Testis (tissue), 3 donors: ENCODE results near the gene ST6GALNAC6. TPM values are rescaled to one million over a fixed set of nuclear protein-coding genes. Genes with fewer than 3 reads are reported as not detected.

ENCODE experiments used
- DNase-seq: peaks from one replicate; pipeline ENCODE4 v3.0.0-alpha.2; 2019
- H3K27ac ChIP-seq, 2 donors: fragments of 200-600 bp; sonication (generic); one replicate each; pipeline ENCODE4 v1.5.1; 2019
- H3K27me3 ChIP-seq: fragments of 200-600 bp; sonication (generic); one replicate; pipeline ENCODE4 v1.5.1; 2019
- H3K36me3 ChIP-seq: fragments of 200-600 bp; sonication (generic); one replicate; pipeline ENCODE4 v1.5.1; 2017; ENCODE audit warnings: low read depth; ENCODE audit errors: missing control alignments
- H3K4me1 ChIP-seq: fragments of 200-600 bp; sonication (generic); one replicate; pipeline ENCODE4 v1.5.1; 2019
- H3K4me3 ChIP-seq, 2 donors: fragments of 200-600 bp; sonication (generic); one replicate each; pipeline ENCODE4 v1.5.1; 2017 to 2019
- H3K9me3 ChIP-seq: fragments of 200-600 bp; sonication (generic); one replicate; pipeline ENCODE4 v1.5.1; 2017
- POLR2A ChIP-seq: fragments of 450-650 bp; IDR thresholded peaks from one replicate; pipeline ENCODE4 v1.6.1; 2017; ENCODE audit warnings: antibody characterized with exemption, mild to moderate bottlenecking, moderate library complexity
- WGBS, 2 donors: methylation state at CpG; one replicate each; pipeline ENCODE4 v1.1.5; 2018; 5-methylcytosine and 5-hydroxymethylcytosine counted together
- intact Hi-C: fragments of 100-400 bp; cut with DNase I; formaldehyde crosslinking; loops from one replicate; pipeline ENCODE4 v1.15.1; 2023; ENCODE audit warnings: low total_unique reads
- polyA plus RNA-seq: library from polyadenylated mRNA; stranded (reverse); fragments of 350-450 nt; fragmentation: Illumina TruSeq; extraction: RNeasy Lipid Tissue Mini Kit (QIAGEN cat#74804); gene quantifications from one replicate; pipeline ENCODE4 v1.2.3, GENCODE V29; 2014; ENCODE audit warnings: low read depth, low replicate concordance; ENCODE audit not compliant: insufficient read depth
- total RNA-seq, 2 donors: library from RNA; depleted of rRNA; stranded (reverse); fragments of >200 nt; gene quantifications; one replicate each; pipeline ENCODE4 v1.2.3, GENCODE V29; 2016
- TF ChIP-seq, protein P1 (sequence below), 3 experiments: fragments of 450-650 bp in 2 of 3; fragments of 200-600 bp in 1 of 3; sonication (generic) in 1 of 3; IDR thresholded peaks; one replicate each; pipeline ENCODE4 v1.5.1; 2016 to 2019; ENCODE audit warnings: antibody characterized with exemption in 3 of 3, mild to moderate bottlenecking in 2 of 3, moderate library complexity in 1 of 3

The ST6GALNAC6 gene
- total and polyA plus RNA-seq, 3 donors from 2014 or later, result 43.0 to 70.3 (median 46.3) TPM

DNA sequence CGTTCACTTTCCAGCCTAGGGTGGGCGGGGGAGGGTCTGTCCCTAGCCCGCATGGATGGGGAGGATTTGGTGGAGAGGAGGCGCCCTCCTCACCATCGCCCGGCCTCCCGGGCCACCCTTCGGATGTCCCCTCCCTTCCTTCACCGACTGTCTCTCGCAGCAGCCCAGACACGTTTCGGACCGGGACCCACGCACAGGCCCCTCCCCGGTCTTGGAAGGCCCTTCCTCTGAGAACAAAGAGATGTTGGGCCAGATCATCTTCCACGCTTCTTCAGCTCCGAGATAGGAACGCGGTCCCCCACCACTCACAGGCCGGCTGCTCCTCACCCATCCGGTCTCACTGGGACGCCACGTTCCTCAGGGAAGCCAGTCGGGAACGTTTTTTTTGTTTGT lies 38.9 kb upstream of the ST6GALNAC6 start:
- H3K36me3 ChIP-seq, result no peaks in the 10 kb centered on the region
- no peak for DNase-seq
- H3K4me1 ChIP-seq, result peaks cover 42% of the 10 kb centered on the region
- no peaks in the 10 kb centered on the region for H3K27me3 ChIP-seq
- peak overlapping the region; percentile 26 to 83 for H3K27ac ChIP-seq
- no peaks in the 10 kb centered on the region for H3K9me3 ChIP-seq
- TF ChIP-seq, protein P1, sequence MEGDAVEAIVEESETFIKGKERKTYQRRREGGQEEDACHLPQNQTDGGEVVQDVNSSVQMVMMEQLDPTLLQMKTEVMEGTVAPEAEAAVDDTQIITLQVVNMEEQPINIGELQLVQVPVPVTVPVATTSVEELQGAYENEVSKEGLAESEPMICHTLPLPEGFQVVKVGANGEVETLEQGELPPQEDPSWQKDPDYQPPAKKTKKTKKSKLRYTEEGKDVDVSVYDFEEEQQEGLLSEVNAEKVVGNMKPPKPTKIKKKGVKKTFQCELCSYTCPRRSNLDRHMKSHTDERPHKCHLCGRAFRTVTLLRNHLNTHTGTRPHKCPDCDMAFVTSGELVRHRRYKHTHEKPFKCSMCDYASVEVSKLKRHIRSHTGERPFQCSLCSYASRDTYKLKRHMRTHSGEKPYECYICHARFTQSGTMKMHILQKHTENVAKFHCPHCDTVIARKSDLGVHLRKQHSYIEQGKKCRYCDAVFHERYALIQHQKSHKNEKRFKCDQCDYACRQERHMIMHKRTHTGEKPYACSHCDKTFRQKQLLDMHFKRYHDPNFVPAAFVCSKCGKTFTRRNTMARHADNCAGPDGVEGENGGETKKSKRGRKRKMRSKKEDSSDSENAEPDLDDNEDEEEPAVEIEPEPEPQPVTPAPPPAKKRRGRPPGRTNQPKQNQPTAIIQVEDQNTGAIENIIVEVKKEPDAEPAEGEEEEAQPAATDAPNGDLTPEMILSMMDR (IDR thresholded peaks at IDR 0.05), result no peak
- TF ChIP-seq POLR2A, result no peak
- 14 to 23% methylated on average over 24 to 25 of the region's 25 CpGs for WGBS, 2 donors
- peak overlapping the region; percentile 66 to 76 for H3K4me3 ChIP-seq
- intact Hi-C loops, result no loop called here

DNA sequence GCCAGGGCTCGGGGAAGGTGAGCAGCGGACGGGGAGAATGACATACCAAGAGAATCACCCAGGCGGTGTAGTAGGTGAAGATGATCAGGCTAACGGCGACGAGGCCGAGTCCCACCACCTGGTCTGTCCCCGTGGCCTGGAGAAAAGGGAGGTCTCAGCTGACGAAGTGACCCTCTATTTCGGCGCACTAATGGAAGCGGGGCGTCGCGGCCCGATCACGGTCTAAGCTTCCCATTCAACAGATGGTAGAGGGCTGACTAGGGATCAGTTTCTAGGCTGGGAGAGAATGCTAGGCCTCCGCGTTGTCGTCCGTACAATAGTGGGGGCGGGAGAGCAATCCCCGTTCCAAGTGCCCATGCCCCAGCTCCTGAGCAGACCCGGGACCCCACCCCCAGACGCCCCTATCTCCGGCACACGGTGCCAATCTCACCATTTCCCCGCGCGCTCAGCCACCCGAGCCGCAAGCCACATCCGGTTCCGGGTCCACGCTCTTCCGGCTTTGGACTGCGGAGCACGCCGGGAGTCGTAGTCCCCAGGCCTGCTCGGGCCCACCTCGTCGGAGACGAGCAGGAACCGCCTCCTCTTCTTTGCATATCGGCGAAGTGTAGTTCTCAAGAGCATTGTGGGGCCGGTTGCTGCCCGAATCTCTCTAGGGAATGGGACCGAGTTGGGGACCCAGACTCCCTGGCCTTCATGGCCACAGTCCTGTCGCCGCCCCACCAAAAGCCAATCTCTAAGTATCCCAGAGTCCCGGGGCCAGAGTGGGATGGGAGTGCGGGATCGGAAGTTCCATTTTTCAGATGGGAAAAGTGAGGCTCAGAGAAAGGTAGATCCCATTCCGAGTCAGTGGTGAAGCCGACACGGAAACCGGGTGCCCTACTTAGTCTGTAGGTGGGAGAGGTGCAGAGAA lies 38.2 kb upstream of the ST6GALNAC6 start, which contains the start of gene DPM2:
Gene DPM2, minus strand, starts transcription at position 467 of the 910 bp plus-strand sequence. Its CDS starts 34 bp downstream, at position 433.
- Histone ChIP-seq H3K36me3 (no peaks in the 10 kb centered on the region), H3K27me3 (no peaks in the 10 kb centered on the region), H3K4me3 (peak within 1 kb of the TSS; percentile 66 to 76), H3K9me3 (no peaks in the 10 kb centered on the region), H3K4me1 (peaks cover 40% of the 10 kb centered on the region), H3K27ac (peak within 1 kb of the TSS; percentile 26 to 83)
- intact Hi-C loops, result no loop called here
- DNase-seq, result peak; percentile 88
- TF ChIP-seq, protein P1 (IDR thresholded peaks at IDR 0.05), result no peak
- no peak for TF ChIP-seq POLR2A
- 3 to 4% methylated on average over 19 to 60 of the region's 60 CpGs for WGBS, 2 donors

DNA sequence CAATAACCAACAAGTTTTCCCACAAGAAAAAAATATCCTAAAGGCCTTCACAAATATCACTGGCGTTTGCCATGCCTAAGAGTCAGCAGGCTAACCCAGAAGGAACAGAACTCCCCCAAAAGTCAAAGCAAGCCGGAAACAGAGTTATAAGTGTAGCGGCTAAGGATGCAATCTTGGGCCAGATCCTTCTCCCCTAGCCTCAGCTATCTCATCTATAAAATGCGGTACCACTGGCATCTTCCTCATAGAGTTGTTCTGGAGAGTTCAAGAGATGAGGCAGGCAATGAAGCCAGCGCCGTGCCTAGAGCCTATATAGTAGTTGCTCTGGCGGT lies 37.6 kb upstream of the ST6GALNAC6 start:
- no peaks in the 10 kb centered on the region for H3K36me3 ChIP-seq
- no peak for DNase-seq
- H3K4me3 ChIP-seq, result peak overlapping the region; percentile 66 to 76
- intact Hi-C loops, result no loop called here
- WGBS, 2 donors, result 5 to 6% methylated on average over 7 of the region's 7 CpGs
- H3K27ac ChIP-seq, result no peak overlapping the region
- peaks cover 34% of the 10 kb centered on the region for H3K4me1 ChIP-seq
- TF ChIP-seq, protein P1 (IDR thresholded peaks at IDR 0.05), result no peak
- TF ChIP-seq POLR2A, result no peak
- no peaks in the 10 kb centered on the region for H3K27me3 ChIP-seq
- H3K9me3 ChIP-seq, result no peaks in the 10 kb centered on the region

DNA sequence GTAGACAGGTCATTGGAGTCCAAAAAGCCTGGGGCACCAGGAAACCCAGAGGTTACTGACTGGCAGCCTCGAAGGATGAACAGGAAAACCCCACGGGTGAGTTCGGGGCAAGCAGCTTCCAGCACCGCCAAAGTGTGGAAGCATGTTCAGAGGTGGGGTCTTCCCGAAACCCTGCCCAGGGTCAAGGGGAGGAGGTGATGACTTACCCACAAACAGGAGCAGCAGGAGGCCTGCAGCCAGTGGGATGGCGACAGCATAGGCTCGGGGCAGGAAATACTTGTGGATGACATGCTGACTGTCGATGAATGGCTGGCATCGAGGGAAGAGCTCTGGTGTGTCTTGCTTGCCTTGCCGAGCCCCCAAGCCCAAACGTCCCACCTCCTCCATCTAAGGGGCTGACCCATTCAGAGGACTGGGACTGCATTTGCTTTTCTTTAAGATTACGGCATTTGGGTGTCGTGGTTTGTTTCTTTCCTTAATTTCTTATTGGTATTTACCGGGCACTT lies 37.0 kb upstream of the ST6GALNAC6 start:
- DNase-seq, result no peak
- no peaks in the 10 kb centered on the region for H3K27me3 ChIP-seq
- H3K9me3 ChIP-seq, result no peaks in the 10 kb centered on the region
- H3K4me3 ChIP-seq, result no peak overlapping the region
- peaks cover 28% of the 10 kb centered on the region for H3K4me1 ChIP-seq
- TF ChIP-seq, protein P1 (IDR thresholded peaks at IDR 0.05), result no peak
- no peak for TF ChIP-seq POLR2A
- H3K27ac ChIP-seq, result no peak overlapping the region
- WGBS, 2 donors, result 73 to 83% methylated on average over 14 of the region's 14 CpGs
- intact Hi-C loops, result no loop called here
- H3K36me3 ChIP-seq, result no peaks in the 10 kb centered on the region
